BE2C (cell line): ENCODE results near the gene POR.

ENCODE experiments used
- DNase-seq: peaks from one replicate; pipeline ENCODE4 v3.0.0-alpha.2; 2020
- H3K27me3 ChIP-seq: fragments of 250-450 bp; sonication (Bioruptor Pico); 2 replicates; pipeline ENCODE4 v1.5.1; 2020; ENCODE audit warnings: mild to moderate bottlenecking
- H3K36me3 ChIP-seq: fragments of 250-450 bp; sonication (Bioruptor Pico); 2 replicates; pipeline ENCODE4 v1.5.1; 2020; ENCODE audit warnings: mild to moderate bottlenecking
- H3K4me1 ChIP-seq: fragments of 250-450 bp; sonication (Bioruptor Pico); 2 replicates; pipeline ENCODE4 v1.5.1; 2020
- H3K4me3 ChIP-seq: 2 replicates; pipeline ENCODE4 v1.5.1; 2011; ENCODE audit warnings: low read depth, low read length
- H3K9me3 ChIP-seq: fragments of 250-450 bp; sonication (Bioruptor Pico); 2 replicates; pipeline ENCODE4 v1.5.1; 2020
- CTCF ChIP-seq: IDR thresholded peaks from 2 replicates; pipeline ENCODE4 v1.5.1; 2012; ENCODE audit warnings: mild to moderate bottlenecking, low read depth, low read length

Gene POR

GRCh38 chr7:75980430-75981202, 65.7 kb downstream of the POR start:
- H3K4me3 ChIP-seq, result no peak overlapping the region
- no peaks in the 10 kb centered on the region for H3K27me3 ChIP-seq
- peaks cover 7% of the 10 kb centered on the region for H3K4me1 ChIP-seq
- DNase-seq, result peak; percentile 5
- H3K36me3 ChIP-seq, result peaks cover 23% of the 10 kb centered on the region
- H3K9me3 ChIP-seq, result no peaks in the 10 kb centered on the region
- TF ChIP-seq CTCF, result no peak

GRCh38 chr7:75981203-75981452, 66.2 kb downstream of the POR start:
- no peak for DNase-seq
- no peaks in the 10 kb centered on the region for H3K9me3 ChIP-seq
- no peaks in the 10 kb centered on the region for H3K27me3 ChIP-seq
- H3K4me1 ChIP-seq, result peaks cover 7% of the 10 kb centered on the region
- no peak for TF ChIP-seq CTCF
- peaks cover 26% of the 10 kb centered on the region for H3K36me3 ChIP-seq
- H3K4me3 ChIP-seq, result no peak overlapping the region

- H3K27me3 ChIP-seq, result no peaks in the 10 kb centered on the region
- peaks cover 7% of the 10 kb centered on the region for H3K4me1 ChIP-seq
- TF ChIP-seq CTCF, result no peak
- no peaks in the 10 kb centered on the region for H3K9me3 ChIP-seq
- DNase-seq, result no peak
- peaks cover 26% of the 10 kb centered on the region for H3K36me3 ChIP-seq
- no peak overlapping the region for H3K4me3 ChIP-seq
Measured at GRCh38 chr7:75981453-75982305, 66.7 kb downstream of the POR start.

- Histone ChIP-seq H3K4me3 (no peak overlapping the region), H3K9me3 (no peaks in the 10 kb centered on the region), H3K27me3 (no peaks in the 10 kb centered on the region), H3K4me1 (peaks cover 7% of the 10 kb centered on the region), H3K36me3 (peaks cover 26% of the 10 kb centered on the region)
- no peak for TF ChIP-seq CTCF
- no peak for DNase-seq
Measured at GRCh38 chr7:75982306-75983064, 67.5 kb downstream of the POR start.

- no peak for DNase-seq
- Histone ChIP-seq H3K4me3 (no peak overlapping the region), H3K27me3 (no peaks in the 10 kb centered on the region), H3K9me3 (no peaks in the 10 kb centered on the region), H3K4me1 (peaks cover 4% of the 10 kb centered on the region), H3K36me3 (peaks cover 28% of the 10 kb centered on the region)
- no peak for TF ChIP-seq CTCF
Measured at GRCh38 chr7:75983471-75984129, 68.6 kb downstream of the POR start.
